ENCODE measurements around the gene PRDM11. TPM values are rescaled to one million over a fixed set of nuclear protein-coding genes. Genes with fewer than 3 reads are reported as not detected.

PRDM11 gene
- total RNA-seq, 3 donors from 2014 or later, result 6.0 to 8.5 (median 6.8) TPM

DNA sequence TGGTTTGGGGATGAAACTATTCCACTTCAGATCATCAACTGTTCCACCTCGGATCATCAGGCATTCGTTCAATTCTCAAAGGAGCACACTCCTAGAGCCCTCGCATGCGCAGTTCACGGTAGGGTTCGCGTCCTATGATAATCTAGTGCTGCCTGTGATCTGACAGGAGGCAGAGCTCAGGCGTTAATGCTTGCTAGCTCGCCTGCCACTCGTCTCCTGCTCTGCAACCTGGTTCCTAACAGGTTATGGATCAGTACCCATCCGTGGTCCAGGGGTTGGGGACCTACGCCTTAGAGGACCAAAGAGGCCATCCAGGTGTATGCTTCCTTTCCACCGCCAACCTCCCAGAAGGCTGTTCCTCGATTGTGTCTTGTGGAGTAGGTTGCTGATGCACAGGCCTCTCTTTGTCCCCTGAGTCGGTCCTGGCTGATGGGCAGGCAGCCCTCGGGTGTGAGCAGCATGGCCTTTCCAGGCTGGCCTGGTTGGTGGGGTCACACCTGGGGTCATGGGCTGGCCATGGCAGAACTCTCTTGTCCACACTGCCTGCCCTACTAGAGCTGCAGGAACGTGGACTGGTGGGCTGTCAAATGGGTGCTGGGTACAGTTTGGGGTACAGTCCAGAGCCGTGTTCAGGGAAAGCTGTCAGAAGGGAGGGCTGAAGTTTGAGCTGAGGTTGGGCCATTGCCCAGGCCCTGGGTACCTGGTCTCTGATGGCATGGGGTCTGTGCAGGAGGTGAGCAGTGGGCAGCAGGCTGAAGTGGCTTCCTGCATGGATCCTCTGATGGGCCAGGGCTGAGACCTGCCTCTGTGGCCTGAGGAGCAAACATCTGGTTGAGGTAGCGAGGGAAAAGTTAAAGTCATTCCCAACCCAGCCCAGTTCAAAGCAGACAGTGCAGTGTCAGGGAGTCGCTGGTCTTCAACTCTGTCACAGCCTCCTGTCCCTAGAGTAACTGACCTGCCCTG is 11.1 kb downstream of the PRDM11 start:
- DNase-seq (no peak), ATAC-seq (peak in 1 of 2 donors; percentile 19)
- Mint-ChIP-seq H3K36me3 (ENCODE audit: insufficient read depth) (peaks cover 5% of the 10 kb centered on the region), H3K9me3 (no peaks in the 10 kb centered on the region), H3K27me3 (ENCODE audit: low read depth) (no peaks in the 10 kb centered on the region), H3K4me1 (ENCODE audit: low read depth) (no peaks in the 10 kb centered on the region), H3K4me3 (no peak overlapping the region)

DNA sequence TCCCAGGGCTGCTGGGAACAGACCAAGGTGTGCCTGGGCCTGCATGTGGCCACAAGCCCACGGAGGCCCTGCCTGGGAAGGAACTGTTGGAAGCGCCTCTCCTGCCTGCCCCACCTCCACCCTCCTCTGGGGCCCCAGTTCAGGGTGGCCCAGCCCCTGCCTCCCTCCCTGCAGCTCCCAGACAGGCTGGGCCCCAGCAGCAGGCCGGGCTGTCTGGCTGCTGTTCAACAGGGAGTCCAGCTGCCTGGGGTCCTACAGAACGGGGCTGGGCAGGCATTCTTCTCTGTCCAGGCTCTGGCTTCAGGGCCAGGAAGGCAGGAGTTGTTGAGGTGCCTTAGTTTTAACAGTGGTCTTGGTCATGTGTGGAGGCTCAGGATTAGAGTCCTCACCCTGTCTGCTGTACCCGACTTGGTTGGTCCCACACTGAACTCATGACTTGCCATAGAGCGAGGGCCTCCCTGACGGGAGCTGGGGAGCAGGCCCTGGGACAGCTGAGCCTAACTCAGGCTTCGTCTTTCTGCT is 11.8 kb downstream of the PRDM11 start:
- Mint-ChIP-seq H3K36me3 (ENCODE audit: insufficient read depth) (peaks cover 5% of the 10 kb centered on the region), H3K4me1 (ENCODE audit: low read depth) (no peaks in the 10 kb centered on the region), H3K4me3 (no peak overlapping the region), H3K9me3 (no peaks in the 10 kb centered on the region), H3K27me3 (ENCODE audit: low read depth) (no peaks in the 10 kb centered on the region)
- DNase-seq (no peak), ATAC-seq (no peak)

DNA sequence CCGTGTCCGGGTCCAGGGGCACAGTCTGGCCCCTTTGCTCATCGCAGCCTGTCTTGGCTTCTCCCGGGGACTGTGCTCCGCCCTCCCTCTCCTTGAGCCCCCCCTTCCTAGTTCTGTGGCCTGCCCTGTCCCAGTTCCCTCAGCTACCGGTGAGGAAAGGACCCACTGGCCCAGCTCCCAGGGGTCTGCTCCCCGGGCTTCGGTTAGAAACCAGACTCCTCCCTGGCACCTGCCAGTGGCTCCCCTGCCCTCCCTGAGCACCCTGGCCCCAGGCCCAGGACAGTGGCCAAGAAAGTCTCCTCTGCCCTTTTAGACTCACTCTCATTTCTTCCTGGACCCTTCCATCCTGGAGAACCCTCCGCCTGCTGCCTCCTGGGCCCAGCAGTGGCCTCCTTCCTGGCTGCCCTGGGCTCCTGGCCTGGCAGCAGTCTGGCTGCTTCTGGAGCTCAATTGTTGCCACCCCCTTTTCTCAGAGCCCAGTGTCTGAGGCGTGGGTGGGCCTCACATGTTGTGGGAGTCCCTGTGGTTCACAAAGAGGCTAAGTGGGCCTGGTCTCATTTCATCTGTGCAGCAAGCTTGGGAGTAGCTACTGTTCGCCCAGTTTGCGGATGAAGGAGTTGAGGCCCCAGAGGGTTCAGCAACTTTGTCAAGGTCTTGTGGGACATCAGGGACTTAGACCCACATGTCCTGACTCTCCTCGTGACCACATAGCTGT is 12.6 kb downstream of the PRDM11 start:
- Mint-ChIP-seq H3K4me3 (no peak overlapping the region), H3K4me1 (ENCODE audit: low read depth) (peaks cover under 1% of the 10 kb centered on the region), H3K9me3 (no peaks in the 10 kb centered on the region), H3K36me3 (ENCODE audit: insufficient read depth) (peaks cover 5% of the 10 kb centered on the region), H3K27me3 (ENCODE audit: low read depth) (no peaks in the 10 kb centered on the region)
- DNase-seq, result no peak
- peak in 1 of 2 donors; percentile 10 for ATAC-seq

DNA sequence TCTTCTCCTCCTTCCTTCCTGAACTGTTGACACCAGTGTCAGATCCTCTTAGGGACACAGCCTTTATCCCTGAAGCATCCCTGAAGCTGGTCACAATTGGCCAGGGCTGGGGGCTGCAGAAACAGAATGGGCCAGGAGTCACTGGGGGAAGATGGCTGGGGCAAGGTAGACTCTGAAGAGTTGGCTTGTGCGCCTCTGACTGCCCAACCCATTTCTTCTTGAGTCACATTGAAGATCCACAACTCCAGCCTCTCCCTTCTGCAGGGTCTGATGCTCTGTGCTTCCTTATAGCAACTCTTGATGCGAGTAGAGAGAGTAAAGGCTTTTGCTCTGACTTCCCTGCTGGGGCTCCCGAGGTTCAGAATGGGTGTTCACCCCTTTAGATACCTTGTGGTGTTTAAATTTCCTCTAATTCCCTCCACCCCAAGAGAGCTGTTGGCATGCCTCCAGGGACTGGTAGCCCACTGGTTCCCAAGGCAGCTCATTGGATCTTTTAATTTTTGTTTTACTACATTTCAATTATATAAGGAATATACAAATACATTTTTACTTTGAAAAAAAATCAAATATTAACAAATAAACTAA is 13.4 kb downstream of the PRDM11 start:
- peaks cover 5% of the 10 kb centered on the region for H3K36me3 Mint-ChIP-seq (ENCODE audit: insufficient read depth)
- DNase-seq (no peak), ATAC-seq (no peak)
- no peaks in the 10 kb centered on the region for H3K27me3 Mint-ChIP-seq (ENCODE audit: low read depth)
- no peaks in the 10 kb centered on the region for H3K9me3 Mint-ChIP-seq
- H3K4me1 Mint-ChIP-seq (ENCODE audit: low read depth), result peaks cover 1% of the 10 kb centered on the region
- H3K4me3 Mint-ChIP-seq, result no peak overlapping the region

DNA sequence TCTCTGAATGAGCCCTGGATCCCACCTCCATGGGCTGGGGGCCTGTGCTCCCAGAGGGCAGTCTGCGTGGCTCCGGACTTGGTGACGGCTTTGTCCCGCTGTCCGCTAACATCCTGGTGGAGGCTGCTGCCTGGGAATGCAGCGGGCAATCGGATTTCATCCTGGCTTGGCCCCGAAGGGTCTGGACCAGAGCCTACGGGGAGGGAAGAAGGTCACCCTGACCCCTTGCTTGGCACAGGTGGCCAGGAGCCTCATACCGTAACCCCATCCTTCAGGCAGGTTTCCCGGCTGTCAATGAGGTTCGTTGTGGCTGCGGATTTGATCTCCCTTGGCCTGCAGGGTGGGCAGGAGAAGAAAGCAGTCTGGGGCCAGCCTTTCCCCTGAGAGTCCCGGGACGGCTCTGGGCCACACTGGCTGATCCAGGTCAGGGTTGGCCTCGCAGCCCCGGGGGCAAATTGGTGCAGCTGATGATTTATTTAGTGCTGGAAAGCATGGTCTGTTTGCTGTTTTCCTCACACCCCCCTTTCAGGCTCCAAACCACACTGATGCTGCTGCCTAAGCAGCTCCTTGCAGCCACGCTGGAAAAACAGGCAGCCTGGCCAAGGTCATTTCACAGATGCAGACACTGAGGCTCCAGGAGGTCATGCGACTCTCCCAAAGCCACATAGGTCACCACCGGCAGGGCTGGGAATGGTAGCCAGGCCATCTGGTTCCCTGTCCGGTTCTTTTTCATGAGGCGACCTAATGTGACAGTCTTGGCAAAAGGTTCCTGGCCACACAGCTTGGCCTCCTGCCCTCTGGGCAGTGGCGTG is 15.0 kb downstream of the PRDM11 start:
- Mint-ChIP-seq H3K36me3 (ENCODE audit: insufficient read depth) (peaks cover 5% of the 10 kb centered on the region), H3K4me1 (ENCODE audit: low read depth) (peaks cover 1% of the 10 kb centered on the region), H3K9me3 (no peaks in the 10 kb centered on the region), H3K27me3 (ENCODE audit: low read depth) (no peaks in the 10 kb centered on the region), H3K4me3 (no peak overlapping the region)
- DNase-seq, result no peak
- ATAC-seq, result no peak

DNA sequence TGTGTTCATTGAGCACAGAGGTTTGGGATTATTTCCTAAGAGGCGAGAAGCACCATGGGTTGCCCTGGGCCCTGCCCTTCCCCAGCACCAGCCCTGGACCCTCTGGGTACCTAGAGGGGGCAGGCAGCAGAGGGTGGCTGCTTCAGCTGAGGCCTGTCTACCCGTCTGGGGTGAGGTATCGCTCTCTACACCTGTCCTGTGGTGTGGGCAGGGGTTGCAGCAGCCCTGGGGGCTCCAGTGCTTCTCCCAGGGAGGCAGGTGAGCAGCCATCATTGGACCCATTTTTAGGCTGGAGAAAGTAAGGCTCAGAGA is 15.6 kb downstream of the PRDM11 start:
- H3K4me3 Mint-ChIP-seq, result no peak overlapping the region
- peaks cover 1% of the 10 kb centered on the region for H3K4me1 Mint-ChIP-seq (ENCODE audit: low read depth)
- peaks cover 2% of the 10 kb centered on the region for H3K36me3 Mint-ChIP-seq (ENCODE audit: insufficient read depth)
- H3K27me3 Mint-ChIP-seq (ENCODE audit: low read depth), result no peaks in the 10 kb centered on the region
- ATAC-seq, result no peak
- DNase-seq, result no peak
- no peaks in the 10 kb centered on the region for H3K9me3 Mint-ChIP-seq

DNA sequence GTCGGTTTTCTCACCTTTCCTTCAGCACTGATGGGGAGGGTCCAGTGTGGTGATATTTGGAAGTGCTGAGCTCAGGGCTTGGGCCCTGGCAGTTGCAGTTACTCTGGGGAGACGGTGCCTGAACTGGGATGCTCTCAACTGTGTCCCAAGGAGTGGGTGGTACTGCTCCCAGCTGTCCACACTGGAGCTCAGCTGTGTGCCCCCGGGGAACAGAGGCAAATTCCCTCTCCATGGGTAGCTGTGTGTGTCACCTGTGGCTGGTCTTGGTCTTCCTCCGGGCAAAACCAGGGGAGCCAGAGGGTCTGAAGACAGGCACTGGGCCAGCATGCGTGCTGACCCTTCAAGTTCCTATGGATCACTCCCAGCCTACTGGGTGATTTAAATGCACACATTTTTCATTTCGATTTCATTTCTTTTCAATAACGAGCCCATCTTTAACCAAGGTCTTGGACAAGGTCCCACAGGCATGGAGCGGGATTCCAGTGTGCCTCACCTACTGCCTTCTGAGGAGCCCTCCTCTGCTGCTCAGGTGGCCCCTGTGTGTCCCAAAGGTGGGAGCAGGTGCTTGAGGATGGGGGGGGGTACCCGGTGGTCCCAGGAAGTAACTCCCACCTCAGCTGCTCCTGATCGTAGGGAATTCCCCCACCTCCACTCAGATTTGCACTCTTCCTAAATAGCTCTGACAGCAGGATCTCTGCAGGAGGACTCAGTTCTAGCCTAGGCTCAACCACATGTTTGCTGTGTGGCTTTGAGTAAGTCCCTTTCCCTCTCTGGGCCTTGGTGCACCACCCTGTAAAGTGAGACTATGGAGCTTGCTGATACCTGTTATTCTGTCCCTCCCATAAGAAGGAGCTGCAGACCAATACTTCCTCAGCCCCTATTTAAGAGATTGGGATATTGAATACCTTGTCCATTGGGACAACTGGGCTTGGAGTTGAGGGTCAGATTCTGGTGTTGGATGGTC is 16.8 kb downstream of the PRDM11 start:
- ATAC-seq (no peak), DNase-seq (no peak)
- H3K4me3 Mint-ChIP-seq, result no peak overlapping the region
- H3K9me3 Mint-ChIP-seq, result no peaks in the 10 kb centered on the region
- no peaks in the 10 kb centered on the region for H3K27me3 Mint-ChIP-seq (ENCODE audit: low read depth)
- peaks cover 1% of the 10 kb centered on the region for H3K4me1 Mint-ChIP-seq (ENCODE audit: low read depth)
- H3K36me3 Mint-ChIP-seq (ENCODE audit: insufficient read depth), result peaks cover 2% of the 10 kb centered on the region

DNA sequence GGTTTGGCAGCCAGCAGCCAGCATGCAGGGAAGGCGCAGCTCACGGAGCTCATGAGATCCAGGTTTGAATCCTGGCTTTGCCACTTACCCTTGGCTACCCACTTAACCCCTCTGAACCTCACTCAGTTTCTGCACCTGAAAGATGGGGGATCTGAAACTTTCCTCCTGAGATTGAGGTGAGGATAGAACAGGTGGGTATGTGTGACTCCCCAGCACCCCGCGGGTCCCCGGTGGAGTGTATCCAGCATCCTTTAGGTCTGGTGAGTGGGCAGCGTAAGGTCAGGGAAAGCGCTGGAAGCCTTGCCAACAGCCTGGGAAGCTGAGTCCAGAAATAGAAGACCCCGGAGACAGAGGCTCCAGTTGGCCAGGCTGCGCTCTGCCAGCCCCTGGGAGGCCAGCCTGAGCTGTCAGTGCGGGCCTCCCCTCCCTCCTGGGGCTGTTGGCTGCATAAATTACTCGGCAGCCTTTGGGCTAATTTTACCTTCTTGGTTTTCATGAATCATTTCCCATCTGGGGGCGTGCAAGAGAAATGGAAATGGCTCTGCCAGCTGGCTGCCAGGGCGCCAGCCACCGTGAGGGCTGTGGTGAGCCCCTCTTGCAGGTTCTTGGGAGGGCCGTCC is 17.6 kb downstream of the PRDM11 start:
- Mint-ChIP-seq H3K36me3 (ENCODE audit: insufficient read depth) (peaks cover 2% of the 10 kb centered on the region), H3K27me3 (ENCODE audit: low read depth) (no peaks in the 10 kb centered on the region), H3K9me3 (no peaks in the 10 kb centered on the region), H3K4me3 (no peak overlapping the region), H3K4me1 (ENCODE audit: low read depth) (peaks cover 1% of the 10 kb centered on the region)
- ATAC-seq, result peak; percentile 62 to 72
- no peak for DNase-seq

DNA sequence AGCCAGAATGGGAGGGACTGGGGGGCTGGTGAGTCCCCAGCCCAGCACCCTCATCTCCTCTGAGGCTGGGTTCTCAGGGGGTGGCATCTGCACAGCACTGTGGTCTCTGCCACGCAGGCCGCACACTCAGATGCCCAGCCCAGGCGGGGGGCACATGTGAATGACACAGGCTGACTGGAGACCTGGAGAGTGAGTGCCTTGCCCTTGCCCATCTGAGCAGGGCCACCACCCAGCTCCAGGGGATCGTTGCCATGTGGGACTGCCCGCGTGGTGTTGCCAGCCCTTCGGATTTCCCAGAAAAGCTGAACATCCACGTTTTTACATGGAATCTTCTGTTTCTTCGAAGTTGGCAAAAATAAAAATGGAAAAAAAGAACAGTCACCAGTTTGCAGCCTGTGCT is 18.9 kb downstream of the PRDM11 start:
- DNase-seq, result no peak
- Mint-ChIP-seq H3K27me3 (ENCODE audit: low read depth) (no peaks in the 10 kb centered on the region), H3K36me3 (ENCODE audit: insufficient read depth) (peaks cover 2% of the 10 kb centered on the region), H3K9me3 (no peaks in the 10 kb centered on the region), H3K4me1 (ENCODE audit: low read depth) (peaks cover 5% of the 10 kb centered on the region), H3K4me3 (no peak overlapping the region)
- ATAC-seq, result no peak

DNA sequence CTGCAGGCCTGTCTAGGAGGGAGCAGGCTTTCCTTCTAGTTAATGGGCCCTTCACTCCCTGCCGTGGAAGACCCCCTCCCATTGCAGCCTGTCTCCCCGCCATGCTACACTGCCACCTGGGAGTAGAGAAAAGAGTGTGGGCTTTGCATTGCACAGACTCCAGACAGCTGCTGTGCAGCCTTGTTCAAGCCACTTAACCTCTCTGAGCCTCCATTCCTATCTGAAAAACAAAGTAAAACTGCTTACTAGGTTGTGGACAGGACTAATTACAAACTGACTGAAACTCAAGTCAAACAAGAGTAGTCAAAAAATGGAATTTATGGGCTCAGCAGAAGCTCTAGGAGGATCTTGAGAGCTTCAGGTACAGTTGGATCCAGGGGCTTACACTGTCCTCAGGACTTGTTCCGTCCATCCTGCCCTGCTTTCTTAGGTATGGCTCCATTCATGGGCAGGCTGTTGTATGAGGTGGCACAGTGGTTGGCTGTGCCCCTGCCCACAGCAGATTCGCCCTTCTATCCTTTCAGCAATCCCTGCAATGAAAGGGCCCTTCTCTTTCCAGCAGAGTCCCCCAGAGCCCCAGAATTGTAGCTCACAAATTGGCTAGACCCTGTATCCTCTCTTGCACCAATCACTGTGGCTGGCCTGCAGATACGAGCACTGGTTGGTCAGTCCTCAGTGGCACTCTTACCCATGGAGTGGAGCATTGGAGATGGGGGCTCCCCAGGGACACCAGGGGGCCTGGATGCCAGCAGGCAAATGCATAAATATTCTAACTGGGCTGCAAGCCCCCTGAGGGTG is 19.6 kb downstream of the PRDM11 start:
- Mint-ChIP-seq H3K4me3 (no peak overlapping the region), H3K27me3 (ENCODE audit: low read depth) (no peaks in the 10 kb centered on the region), H3K9me3 (no peaks in the 10 kb centered on the region), H3K4me1 (ENCODE audit: low read depth) (peaks cover 5% of the 10 kb centered on the region), H3K36me3 (ENCODE audit: insufficient read depth) (peaks cover 2% of the 10 kb centered on the region)
- DNase-seq, result no peak
- ATAC-seq, result no peak

DNA sequence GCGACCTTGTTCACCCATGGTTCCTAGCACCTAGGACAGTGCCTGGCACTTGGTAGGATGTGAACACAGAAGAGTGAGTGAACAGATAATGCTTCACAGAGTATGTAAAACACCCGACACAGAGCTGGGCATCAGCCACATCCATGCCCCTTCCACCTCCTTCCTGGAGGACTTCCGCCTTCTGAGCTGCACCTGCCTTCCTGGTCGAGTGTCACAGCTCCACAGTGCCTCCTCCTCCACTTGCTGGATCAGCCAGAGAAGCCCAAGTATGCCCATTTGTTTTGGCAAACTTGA is 20.1 kb downstream of the PRDM11 start:
- H3K27me3 Mint-ChIP-seq (ENCODE audit: low read depth), result no peaks in the 10 kb centered on the region
- DNase-seq (no peak), ATAC-seq (no peak)
- no peak overlapping the region for H3K4me3 Mint-ChIP-seq
- peaks cover 5% of the 10 kb centered on the region for H3K4me1 Mint-ChIP-seq (ENCODE audit: low read depth)
- no peaks in the 10 kb centered on the region for H3K9me3 Mint-ChIP-seq
- peaks cover 2% of the 10 kb centered on the region for H3K36me3 Mint-ChIP-seq (ENCODE audit: insufficient read depth)

DNA sequence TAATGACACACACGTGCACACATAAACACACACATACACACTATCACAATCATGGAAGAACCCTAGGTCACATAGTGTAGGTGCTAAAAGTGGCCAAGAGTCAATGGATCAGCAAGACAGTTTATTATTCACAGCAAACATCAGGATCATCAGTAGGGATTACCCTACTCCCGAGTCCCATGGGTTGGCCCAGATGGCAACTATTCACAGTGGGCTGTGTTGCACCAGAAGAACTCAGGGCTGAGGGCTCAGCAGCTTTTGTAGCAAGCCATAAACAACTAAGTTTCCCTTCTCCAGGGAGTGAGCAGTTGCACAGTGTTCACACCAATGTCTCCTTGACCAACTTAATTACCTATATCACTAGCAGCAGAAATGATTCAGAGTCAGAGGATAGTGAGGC is 20.8 kb downstream of the PRDM11 start:
- DNase-seq, result no peak
- Mint-ChIP-seq H3K4me3 (no peak overlapping the region), H3K27me3 (ENCODE audit: low read depth) (no peaks in the 10 kb centered on the region), H3K4me1 (ENCODE audit: low read depth) (peaks cover 5% of the 10 kb centered on the region), H3K36me3 (ENCODE audit: insufficient read depth) (peaks cover 5% of the 10 kb centered on the region), H3K9me3 (no peaks in the 10 kb centered on the region)
- no peak for ATAC-seq

All from activated T-cell treated with anti-CD3 and anti-CD28 coated beads, Interleukin-2, amount 50 U/mL, for 4 hours (primary cell).